22Rv1 (cell line): Measurements from ENCODE around the gene MT3.

Source experiments
- CTCF ChIP-seq: fragments of 450-650 bp; IDR thresholded peaks from 2 replicates; pipeline ENCODE4 v1.5.1; 2017; ENCODE audit warnings: mild to moderate bottlenecking
- ZFX ChIP-seq: fragments of 450-650 bp; IDR thresholded peaks from 2 replicates; pipeline ENCODE4 v1.6.1; 2017; ENCODE audit warnings: antibody characterized with exemption, borderline replicate concordance

- TF ChIP-seq CTCF (no peak), ZFX (no peak)
Measured at GRCh38 chr16:56547120-56547948, 42.0 kb upstream of the MT3 start.
